ENCODE data around the gene ATF7IP2. TPM values are rescaled to one million over a fixed set of nuclear protein-coding genes. Genes with fewer than 3 reads are reported as not detected.

Gene ATF7IP2
- total RNA-seq, 5 donors from 2014 or later (not counting 1 experiment from before 2014, with no cell fraction given) = 49.1 to 97.1 (median 56.7) TPM

DNA sequence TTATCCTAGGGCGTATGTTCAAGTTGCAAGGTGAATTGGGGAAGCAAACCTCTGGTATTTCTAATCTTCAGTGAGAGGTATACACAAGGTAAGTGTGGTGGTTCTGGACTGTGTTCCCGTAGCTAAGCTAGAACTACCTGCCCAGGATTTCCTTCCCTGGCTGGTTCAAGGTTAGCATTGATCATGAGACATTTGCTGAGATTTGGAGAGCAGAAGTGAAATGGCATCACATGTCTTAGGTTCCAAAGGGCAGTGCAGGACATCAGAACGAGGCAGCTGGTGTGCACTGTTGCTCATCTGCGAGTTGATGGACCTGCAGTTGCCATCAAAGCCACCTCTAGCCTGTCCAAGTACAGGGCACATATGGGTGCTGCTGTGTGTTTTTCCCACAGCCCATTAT is 99.3 kb downstream of the ATF7IP2 start:
- peaks cover 12 to 17% of the 10 kb centered on the region in 2 donors for H3K36me3 ChIP-seq (ENCODE audit: control insufficient read depth in 2 of 2, extremely low read depth in 1 of 2, insufficient read depth in 1 of 2, low read length in 1 of 2)
- H3K9me3 Mint-ChIP-seq = peaks cover 6 to 41% (median 25%) of the 10 kb centered on the region in 3 donors
- POLR2A ChIA-PET = no interaction called here
- no peaks in the 10 kb centered on the region for H3K27me3 ChIP-seq (replicated peaks in 1 of 2; ENCODE audit: control insufficient read depth in 2 of 2, extremely low read depth in 1 of 2, insufficient read depth in 2 of 2, low read length in 1 of 2)
- H3K4me3 Mint-ChIP-seq = no peak overlapping the region
- H3K36me3 Mint-ChIP-seq = peaks cover 36% of the 10 kb centered on the region
- DNase-seq (no peak), ATAC-seq (replicated peaks in 1 of 4) (no peak)
- H3K4me1 Mint-ChIP-seq = no peaks in the 10 kb centered on the region
- H3K4me3 ChIP-seq (ENCODE audit: control insufficient read depth in 1 of 2, extremely low read depth in 1 of 2, low read length in 1 of 2) = no peak overlapping the region
- H3K27ac Mint-ChIP-seq = no peak overlapping the region
- no peaks in the 10 kb centered on the region for H3K4me1 ChIP-seq (ENCODE audit: control insufficient read depth in 1 of 2, extremely low read depth in 1 of 2, insufficient read depth in 2 of 2, low read length in 2 of 2)
- CTCF ChIA-PET = no interaction called here
- H3K27me3 Mint-ChIP-seq = no peaks in the 10 kb centered on the region
- H3K9me3 ChIP-seq = peaks cover 5% of the 10 kb centered on the region
- 100% methylated on average over 3 of the region's 4 CpGs for WGBS (ENCODE audit: insufficient coverage)
- no peak overlapping the region for H3K27ac ChIP-seq (ENCODE audit: low read length)

DNA sequence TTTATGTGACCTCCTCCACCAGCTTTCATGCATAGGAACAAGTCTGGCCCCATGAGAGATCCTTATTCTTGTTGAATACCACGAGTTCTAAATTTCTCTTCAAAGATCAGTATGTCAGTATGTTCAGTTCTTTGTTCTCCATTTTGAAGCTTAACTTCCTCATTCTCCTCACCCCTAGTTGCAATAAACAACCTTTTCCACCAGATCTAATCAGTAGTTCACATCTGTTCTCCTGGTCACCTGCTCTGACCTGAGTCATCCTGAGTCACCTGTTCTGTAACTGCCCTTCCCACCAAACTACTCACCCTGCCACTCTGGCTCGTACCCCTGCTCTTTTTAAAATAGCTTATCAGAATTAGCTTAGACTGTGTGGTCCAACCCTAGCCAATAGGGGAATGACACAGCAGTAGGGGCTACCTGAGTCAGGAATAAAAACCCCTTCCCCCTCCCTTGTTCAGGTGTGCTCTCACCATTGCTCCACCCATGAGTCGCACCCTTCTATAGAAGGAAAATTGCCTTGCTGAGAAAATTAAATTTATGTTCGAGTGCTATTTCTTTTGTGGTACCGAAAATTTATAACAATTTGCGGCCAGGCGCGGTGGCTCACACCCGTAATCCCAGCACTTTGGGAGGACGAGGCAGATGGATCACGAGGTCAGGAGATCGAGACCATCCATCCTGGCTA is 100.0 kb downstream of the ATF7IP2 start:
- Histone ChIP-seq H3K9me3 (peaks cover 2% of the 10 kb centered on the region), H3K4me3 (ENCODE audit: control insufficient read depth in 1 of 2, extremely low read depth in 1 of 2, low read length in 1 of 2) (no peak overlapping the region), H3K27me3 (replicated peaks in 1 of 2; ENCODE audit: control insufficient read depth in 2 of 2, extremely low read depth in 1 of 2, insufficient read depth in 2 of 2, low read length in 1 of 2) (no peaks in the 10 kb centered on the region), H3K4me1 (ENCODE audit: control insufficient read depth in 1 of 2, extremely low read depth in 1 of 2, insufficient read depth in 2 of 2, low read length in 2 of 2) (no peaks in the 10 kb centered on the region), H3K27ac (ENCODE audit: low read length) (no peak overlapping the region), H3K36me3 (ENCODE audit: control insufficient read depth in 2 of 2, extremely low read depth in 1 of 2, insufficient read depth in 1 of 2, low read length in 1 of 2) (peaks cover 6 to 13% of the 10 kb centered on the region in 2 donors)
- CTCF ChIA-PET = no interaction called here
- ATAC-seq (replicated peaks in 1 of 4) = no peak
- 84% methylated on average over 4 of the region's 12 CpGs for WGBS (ENCODE audit: insufficient coverage)
- no peaks in the 10 kb centered on the region for H3K4me1 Mint-ChIP-seq
- DNase-seq = no peak
- no peak overlapping the region for H3K27ac Mint-ChIP-seq
- peaks cover 6 to 38% (median 25%) of the 10 kb centered on the region in 3 donors for H3K9me3 Mint-ChIP-seq
- H3K4me3 Mint-ChIP-seq = no peak overlapping the region
- no peaks in the 10 kb centered on the region for H3K27me3 Mint-ChIP-seq
- POLR2A ChIA-PET = no interaction called here
- H3K36me3 Mint-ChIP-seq = peaks cover 29% of the 10 kb centered on the region

DNA sequence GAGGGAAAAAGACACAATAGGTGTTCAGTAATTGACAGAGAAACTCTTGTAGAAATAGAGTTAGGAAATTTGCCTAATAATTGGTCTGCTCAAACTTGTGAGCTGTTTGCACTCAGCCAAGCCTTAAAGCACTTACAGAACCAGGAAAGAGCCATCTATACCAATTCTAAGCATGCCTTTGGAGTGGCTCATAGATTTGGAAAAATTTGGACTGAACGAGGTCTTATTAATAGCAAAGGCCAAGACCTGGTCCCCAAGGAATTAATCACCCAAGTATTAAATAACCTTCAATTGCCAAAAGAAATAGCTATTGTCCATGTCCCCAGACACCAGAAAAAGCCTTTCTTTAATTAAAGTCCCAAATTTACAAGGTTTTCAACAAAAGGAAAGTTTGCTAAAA is 104.3 kb downstream of the ATF7IP2 start:
- ATAC-seq (replicated peaks in 1 of 4) (no peak), DNase-seq (no peak)
- H3K4me3 ChIP-seq (ENCODE audit: control insufficient read depth in 1 of 2, extremely low read depth in 1 of 2, low read length in 1 of 2) = no peak overlapping the region
- no CpG with 5 or more reads among the region's 1 CpG for WGBS (ENCODE audit: insufficient coverage)
- Mint-ChIP-seq H3K36me3 (peaks cover 4% of the 10 kb centered on the region), H3K4me3 (no peak overlapping the region), H3K27me3 (no peaks in the 10 kb centered on the region), H3K27ac (no peak overlapping the region), H3K9me3 (peaks cover 11 to 32% (median 22%) of the 10 kb centered on the region in 3 donors), H3K4me1 (no peaks in the 10 kb centered on the region)
- H3K4me1 ChIP-seq (ENCODE audit: control insufficient read depth in 1 of 2, extremely low read depth in 1 of 2, insufficient read depth in 2 of 2, low read length in 2 of 2) = no peaks in the 10 kb centered on the region
- H3K9me3 ChIP-seq = no peaks in the 10 kb centered on the region
- ChIA-PET CTCF (no interaction called here), POLR2A (interaction anchor here in 1 of 2 donors (0.6 kb wide), 1 partner anchor 17 kb away, joined by 9 read pairs; no protein-coding TSS in a partner anchor)
- H3K36me3 ChIP-seq (ENCODE audit: control insufficient read depth in 2 of 2, extremely low read depth in 1 of 2, insufficient read depth in 1 of 2, low read length in 1 of 2) = peaks cover 0 to 2% of the 10 kb centered on the region in 2 donors
- H3K27ac ChIP-seq (ENCODE audit: low read length) = no peak overlapping the region
- no peaks in the 10 kb centered on the region for H3K27me3 ChIP-seq (replicated peaks in 1 of 2; ENCODE audit: control insufficient read depth in 2 of 2, extremely low read depth in 1 of 2, insufficient read depth in 2 of 2, low read length in 1 of 2)

GRCh38 chr16:10493276-10493675 is 107.4 kb downstream of the ATF7IP2 start:
- ChIA-PET POLR2A (no interaction called here), CTCF (interaction anchor here in 1 of 2 donors (1.0 kb wide), 1 partner anchor 11 kb away, joined by 3 read pairs; no protein-coding TSS in a partner anchor)
- no peak overlapping the region for H3K4me3 ChIP-seq (ENCODE audit: control insufficient read depth in 1 of 2, extremely low read depth in 1 of 2, low read length in 1 of 2)
- H3K4me1 ChIP-seq (ENCODE audit: control insufficient read depth in 1 of 2, extremely low read depth in 1 of 2, insufficient read depth in 2 of 2, low read length in 2 of 2) = no peaks in the 10 kb centered on the region
- ATAC-seq (replicated peaks in 1 of 4) (no peak), DNase-seq (no peak)
- no peak overlapping the region for H3K27ac Mint-ChIP-seq
- H3K9me3 ChIP-seq = no peaks in the 10 kb centered on the region
- no peaks in the 10 kb centered on the region for H3K36me3 Mint-ChIP-seq
- no peaks in the 10 kb centered on the region for H3K36me3 ChIP-seq (ENCODE audit: control insufficient read depth in 2 of 2, extremely low read depth in 1 of 2, insufficient read depth in 1 of 2, low read length in 1 of 2)
- 87% methylated on average over 3 of the region's 8 CpGs for WGBS (ENCODE audit: insufficient coverage)
- no peak overlapping the region for H3K4me3 Mint-ChIP-seq
- peaks cover 0 to 3% of the 10 kb centered on the region in 2 experiments for H3K27me3 ChIP-seq (replicated peaks in 1 of 2; ENCODE audit: control insufficient read depth in 2 of 2, extremely low read depth in 1 of 2, insufficient read depth in 2 of 2, low read length in 1 of 2)
- H3K9me3 Mint-ChIP-seq = peaks cover 10 to 20% (median 17%) of the 10 kb centered on the region in 3 donors
- no peaks in the 10 kb centered on the region for H3K4me1 Mint-ChIP-seq
- no peak overlapping the region for H3K27ac ChIP-seq (ENCODE audit: low read length)
- H3K27me3 Mint-ChIP-seq = no peaks in the 10 kb centered on the region

DNA sequence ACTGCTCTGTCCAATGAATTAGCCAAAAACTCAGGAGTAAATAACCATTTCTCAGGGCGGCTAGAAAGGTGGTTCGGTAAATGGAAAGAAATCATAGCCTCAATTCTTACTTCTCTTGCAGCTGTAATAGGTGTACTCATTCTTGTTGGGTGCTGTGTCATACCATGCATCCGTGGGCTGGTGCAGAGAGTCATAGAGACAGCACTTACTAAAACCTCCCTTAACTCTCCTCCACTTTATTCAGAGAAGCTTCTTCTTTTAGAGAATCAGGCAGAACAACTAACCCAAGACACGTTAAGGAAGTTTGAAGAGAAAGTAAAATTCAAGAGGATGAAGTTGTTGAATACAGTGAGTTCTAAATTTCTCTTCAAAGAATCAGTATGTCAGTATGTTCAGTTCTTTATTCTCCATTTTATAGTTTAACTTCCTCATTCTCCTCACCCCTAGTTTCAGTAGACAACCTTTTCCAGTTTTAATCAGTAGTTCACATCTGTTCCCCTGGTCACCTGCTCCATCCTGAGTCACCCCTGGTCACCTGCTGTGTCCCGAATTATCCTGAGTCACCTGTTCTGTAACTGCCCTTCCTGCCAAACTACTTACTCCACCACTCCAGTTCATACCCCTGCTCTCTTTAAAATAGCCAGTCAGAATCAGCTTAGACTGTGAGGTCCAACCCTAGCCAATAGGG is 108.6 kb downstream of the ATF7IP2 start:
- H3K4me1 Mint-ChIP-seq = no peaks in the 10 kb centered on the region

DNA sequence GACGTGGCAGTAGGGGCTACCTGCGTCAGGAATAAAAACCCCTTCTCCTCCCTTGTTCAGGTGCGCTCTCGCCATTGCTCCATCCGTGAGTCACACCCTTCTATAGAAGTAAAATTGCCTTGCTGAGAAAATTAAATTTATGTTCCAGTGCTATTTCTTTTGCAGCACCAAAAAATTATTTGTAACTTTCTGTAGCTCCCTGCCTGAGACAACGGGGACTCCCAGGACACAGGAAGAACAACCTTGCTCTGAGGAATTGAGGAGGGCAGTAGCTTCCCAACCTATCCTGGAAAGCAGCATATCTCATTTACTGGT is 109.1 kb downstream of the ATF7IP2 start:
- DNase-seq (no peak), ATAC-seq (replicated peaks in 1 of 4) (no peak)
- no peak overlapping the region for H3K4me3 Mint-ChIP-seq
- Histone ChIP-seq H3K4me3 (ENCODE audit: control insufficient read depth in 1 of 2, extremely low read depth in 1 of 2, low read length in 1 of 2) (no peak overlapping the region), H3K27ac (ENCODE audit: low read length) (no peak overlapping the region), H3K27me3 (replicated peaks in 1 of 2; ENCODE audit: control insufficient read depth in 2 of 2, extremely low read depth in 1 of 2, insufficient read depth in 2 of 2, low read length in 1 of 2) (peaks cover 0 to 3% of the 10 kb centered on the region in 2 experiments), H3K9me3 (no peaks in the 10 kb centered on the region), H3K4me1 (ENCODE audit: control insufficient read depth in 1 of 2, extremely low read depth in 1 of 2, insufficient read depth in 2 of 2, low read length in 2 of 2) (no peaks in the 10 kb centered on the region), H3K36me3 (ENCODE audit: control insufficient read depth in 2 of 2, extremely low read depth in 1 of 2, insufficient read depth in 1 of 2, low read length in 1 of 2) (no peaks in the 10 kb centered on the region)
- peaks cover 10 to 20% (median 17%) of the 10 kb centered on the region in 3 donors for H3K9me3 Mint-ChIP-seq
- H3K36me3 Mint-ChIP-seq = no peaks in the 10 kb centered on the region
- WGBS (ENCODE audit: insufficient coverage) = 83% methylated on average over 1 of the region's 6 CpGs
- ChIA-PET CTCF (no interaction called here), POLR2A (no interaction called here)
- H3K4me1 Mint-ChIP-seq = no peaks in the 10 kb centered on the region
- H3K27me3 Mint-ChIP-seq = no peaks in the 10 kb centered on the region
- H3K27ac Mint-ChIP-seq = no peak overlapping the region

More for the DNA sequence above, 108.6 kb downstream of the ATF7IP2 start:
- ChIA-PET POLR2A (no interaction called here), CTCF (interaction anchor here in 1 of 2 donors (1.0 kb wide), 1 partner anchor 10 kb away, joined by 3 read pairs; no protein-coding TSS in a partner anchor)
- no peak for ATAC-seq (replicated peaks in 1 of 4)
- Mint-ChIP-seq H3K27me3 (no peaks in the 10 kb centered on the region), H3K36me3 (no peaks in the 10 kb centered on the region), H3K27ac (no peak overlapping the region), H3K4me3 (no peak overlapping the region), H3K9me3 (peaks cover 10 to 20% (median 17%) of the 10 kb centered on the region in 3 donors)
- Histone ChIP-seq H3K36me3 (ENCODE audit: control insufficient read depth in 2 of 2, extremely low read depth in 1 of 2, insufficient read depth in 1 of 2, low read length in 1 of 2) (no peaks in the 10 kb centered on the region), H3K9me3 (no peaks in the 10 kb centered on the region), H3K27me3 (replicated peaks in 1 of 2; ENCODE audit: control insufficient read depth in 2 of 2, extremely low read depth in 1 of 2, insufficient read depth in 2 of 2, low read length in 1 of 2) (peaks cover 0 to 3% of the 10 kb centered on the region in 2 experiments), H3K4me1 (ENCODE audit: control insufficient read depth in 1 of 2, extremely low read depth in 1 of 2, insufficient read depth in 2 of 2, low read length in 2 of 2) (no peaks in the 10 kb centered on the region), H3K4me3 (ENCODE audit: control insufficient read depth in 1 of 2, extremely low read depth in 1 of 2, low read length in 1 of 2) (no peak overlapping the region), H3K27ac (ENCODE audit: low read length) (no peak overlapping the region)
- no peak for DNase-seq
- 83% methylated on average over 1 of the region's 5 CpGs for WGBS (ENCODE audit: insufficient coverage)

All from T-cell (primary cell).